SW 1271 (cell line): ENCODE results near the gene CLEC3B.

Source experiments
- DNase-seq, 2 experiments: peaks; one replicate each; lab custom pipeline; 2025; lab: John Stamatoyannopoulos, UW

Gene CLEC3B

DNA sequence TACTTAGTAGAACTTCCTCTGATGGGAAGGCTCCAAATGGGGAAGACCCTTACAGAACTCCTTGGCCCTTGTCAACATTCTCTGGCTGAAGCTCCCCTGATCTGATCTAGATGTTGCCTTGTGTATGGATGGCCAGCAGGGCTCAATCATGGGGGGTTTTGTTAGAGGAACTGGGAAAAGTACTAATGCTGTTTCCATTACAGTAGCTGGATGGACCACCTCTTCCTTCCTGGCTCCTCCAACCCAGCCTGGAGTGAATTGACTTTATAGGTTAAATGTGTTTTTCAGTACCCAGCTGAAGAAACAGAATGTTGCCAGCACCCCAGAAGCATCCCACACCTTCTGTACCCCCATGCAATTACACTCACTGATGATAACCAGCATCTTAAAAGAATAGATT, 22.7 kb upstream of the CLEC3B start:
- no peak for DNase-seq

DNA sequence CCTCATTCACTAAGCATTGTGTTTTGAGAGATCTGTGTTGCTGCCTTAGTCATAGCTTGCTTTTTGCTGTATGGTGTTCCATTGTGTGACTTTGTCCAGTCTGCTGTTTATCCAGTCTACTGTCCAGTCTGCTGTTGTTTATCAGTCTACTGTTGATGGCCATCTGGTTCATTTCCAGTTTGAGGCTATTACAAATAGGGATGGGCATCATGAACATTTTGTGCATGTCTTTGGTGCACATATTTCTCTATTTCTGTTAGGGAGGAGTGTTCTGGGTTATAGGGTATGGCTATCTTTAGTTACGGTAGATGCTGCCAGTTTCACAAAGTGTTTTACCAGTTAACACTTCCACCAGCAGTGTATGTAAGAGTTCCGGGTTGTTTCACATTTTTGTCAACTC, 22.2 kb upstream of the CLEC3B start:
- DNase-seq, result no peak

DNA sequence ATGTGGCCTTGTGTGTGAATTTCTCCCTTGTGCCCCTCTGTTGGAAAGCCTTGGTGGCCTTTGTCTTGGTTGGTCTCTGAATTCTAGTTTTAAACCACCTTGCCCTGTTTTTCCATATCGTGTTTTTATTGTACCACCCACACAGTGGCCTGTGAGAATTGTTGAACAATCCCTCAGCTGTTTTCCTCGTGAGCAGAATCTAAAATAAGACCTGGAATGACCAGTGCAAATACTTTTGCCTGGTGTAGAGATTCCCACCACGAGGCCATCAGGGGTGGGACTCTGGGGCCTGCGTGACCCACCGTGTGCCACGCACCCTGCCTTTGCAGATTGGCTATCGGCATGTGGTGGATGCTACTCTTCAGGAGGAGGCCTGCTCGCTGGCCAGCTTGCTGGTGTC, 19.0 kb upstream of the CLEC3B start:
- DNase-seq, result no peak

DNA sequence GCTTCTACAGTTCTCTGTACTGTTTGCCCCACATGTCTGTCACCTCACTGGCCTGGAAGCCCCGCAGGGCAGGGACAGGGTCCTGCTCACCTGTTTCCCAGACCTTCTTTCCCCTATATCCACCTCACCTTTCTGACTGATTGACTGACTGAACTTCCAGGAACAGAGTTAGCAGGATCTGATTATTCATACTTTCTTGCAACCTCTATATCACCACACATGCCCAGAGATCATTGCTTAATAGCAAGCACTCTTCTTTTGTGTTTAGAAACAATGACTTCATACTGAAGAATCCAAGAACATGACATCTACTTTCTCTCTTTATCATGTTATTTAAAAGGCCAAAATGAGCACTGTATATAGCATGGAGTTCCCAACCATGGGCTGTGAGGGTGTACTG, 18.0 kb upstream of the CLEC3B start:
- no peak for DNase-seq

DNA sequence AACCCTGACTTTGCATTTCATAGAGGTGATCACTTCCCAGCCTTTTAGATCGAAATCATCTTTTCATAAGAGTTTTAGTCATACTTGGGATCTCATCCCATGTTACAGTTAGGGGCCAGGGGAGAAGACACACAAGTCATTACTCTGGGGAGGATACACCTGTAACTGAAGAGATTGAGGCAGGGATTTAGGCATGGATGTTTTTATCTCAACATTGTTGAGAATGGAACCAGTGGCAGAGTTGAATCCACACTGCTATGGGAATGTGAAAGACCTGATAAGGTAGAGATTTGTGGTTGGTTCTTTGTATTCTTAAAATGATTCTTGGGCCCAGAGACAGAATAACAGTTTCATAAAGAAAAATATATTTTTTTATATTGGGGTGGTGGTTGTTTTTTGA, 16.2 kb upstream of the CLEC3B start:
- no peak for DNase-seq

DNA sequence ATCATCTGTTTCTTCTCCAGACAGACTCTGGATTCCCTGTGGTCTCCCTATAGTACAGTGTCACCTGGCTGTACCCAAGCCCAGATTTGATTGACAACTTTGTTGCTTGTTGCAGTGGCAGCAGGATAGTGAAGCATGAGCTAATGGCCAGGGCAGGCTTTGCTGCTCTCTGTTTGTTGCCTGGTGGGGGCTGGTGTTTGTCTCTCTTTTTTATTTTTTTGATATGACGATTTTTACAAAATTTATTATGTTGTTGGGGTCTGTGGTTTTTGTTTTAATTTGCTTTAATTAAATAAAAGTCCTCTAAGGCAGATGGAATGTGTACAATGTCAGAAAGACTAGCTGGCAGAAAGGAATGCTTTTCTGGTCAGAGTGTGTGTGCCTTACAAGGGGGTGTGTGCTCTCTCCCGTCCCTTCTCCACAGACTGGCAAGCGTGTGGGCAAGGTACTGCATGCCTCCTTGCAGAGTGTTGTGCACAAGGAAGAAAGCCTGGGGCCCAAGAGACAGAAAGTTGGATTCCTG, 15.2 kb upstream of the CLEC3B start:
- no peak for DNase-seq

DNA sequence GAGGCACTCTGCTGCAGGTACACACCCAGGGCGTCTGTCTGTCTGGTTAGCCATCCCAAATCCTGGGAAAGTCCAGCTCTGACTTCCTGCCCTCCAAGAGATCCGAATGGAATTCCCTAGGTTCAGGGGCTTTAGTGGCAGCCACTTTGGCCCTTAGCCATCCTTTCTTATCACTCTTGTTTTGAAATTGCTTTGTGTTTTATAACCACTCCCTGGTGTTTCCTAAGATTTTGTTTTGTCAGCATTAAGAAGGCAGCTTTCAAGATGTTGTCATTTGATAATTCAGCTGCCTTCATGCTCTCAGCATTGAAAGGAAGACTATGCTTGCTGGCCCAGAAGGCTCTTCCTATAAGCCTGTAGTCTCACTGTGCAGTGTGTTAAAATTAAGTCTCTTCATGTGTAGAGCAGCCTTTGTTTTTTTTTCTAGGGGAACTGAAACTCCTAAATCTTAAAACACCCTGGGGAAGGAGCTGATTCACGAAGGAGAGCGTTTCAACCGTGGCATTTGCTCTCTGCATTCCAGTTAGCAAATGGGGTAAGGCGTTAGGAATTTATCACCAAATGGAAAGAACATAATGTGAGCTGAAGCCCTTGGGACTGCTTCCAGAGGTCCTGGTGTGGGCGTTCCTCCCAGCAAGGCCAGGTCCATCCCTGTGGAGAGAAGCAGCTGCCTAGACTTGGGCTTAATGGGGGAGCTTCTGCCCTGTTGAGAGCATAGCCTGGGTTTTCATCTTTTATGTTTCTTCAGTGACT, 14.2 kb upstream of the CLEC3B start:
- DNase-seq, result no peak

DNA sequence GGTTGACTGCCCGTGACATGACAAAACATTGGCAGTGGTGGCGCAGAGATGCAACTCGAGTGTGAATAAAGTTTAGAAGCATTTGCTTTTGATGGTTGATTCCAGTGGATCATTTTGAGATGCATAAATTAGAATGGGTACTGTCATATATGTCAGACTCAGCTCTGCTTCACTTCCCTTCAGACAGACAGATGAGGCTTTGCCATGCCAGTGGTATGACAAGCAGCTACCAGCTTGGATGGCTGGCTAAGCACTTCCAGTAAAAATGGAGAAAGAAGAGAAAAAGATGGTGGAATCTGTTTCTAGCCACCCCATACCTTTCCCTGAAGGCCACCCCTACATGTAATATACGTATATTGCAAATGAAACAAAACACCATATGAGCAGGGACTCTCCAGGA, 13.5 kb upstream of the CLEC3B start:
- no peak for DNase-seq

DNA sequence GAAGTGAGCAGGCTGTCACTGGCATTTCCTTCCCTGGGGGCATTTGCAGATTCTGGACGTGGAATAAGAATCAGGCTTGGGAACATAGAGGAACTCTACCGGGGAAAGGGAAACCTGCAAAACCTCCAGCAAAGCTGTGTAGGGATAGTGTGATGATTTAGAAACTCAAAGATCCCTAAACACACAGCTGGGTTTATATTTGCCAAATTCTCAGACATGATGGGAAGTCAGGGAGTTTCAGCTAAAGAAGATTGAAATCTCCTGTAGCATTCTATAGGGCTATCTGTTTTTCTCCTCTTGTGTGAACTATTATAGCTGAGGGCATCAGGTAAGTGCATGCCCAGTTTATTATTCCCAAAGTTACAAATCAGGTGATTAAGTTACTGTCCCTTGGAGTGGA, 9.2 kb upstream of the CLEC3B start:
- no peak for DNase-seq

DNA sequence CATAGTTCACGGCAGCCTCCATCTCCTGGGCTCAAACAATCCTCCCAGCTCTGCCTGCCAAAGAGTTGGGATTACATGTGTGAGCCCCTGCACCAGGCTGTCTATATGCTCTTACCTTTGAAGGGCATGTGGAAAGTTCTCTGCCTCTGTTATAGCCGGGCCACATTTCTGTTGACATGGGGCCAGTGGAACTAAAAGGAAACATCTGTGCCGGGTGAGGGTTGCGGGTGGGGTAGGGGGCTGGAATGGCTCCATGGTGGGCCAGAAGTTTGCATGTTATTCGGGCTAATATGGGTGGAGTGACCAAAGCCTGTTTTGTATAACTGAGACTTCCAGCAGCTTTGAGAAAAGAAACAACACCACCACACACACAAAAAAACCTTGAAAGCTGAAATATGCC, 8.3 kb upstream of the CLEC3B start:
- no peak for DNase-seq

DNA sequence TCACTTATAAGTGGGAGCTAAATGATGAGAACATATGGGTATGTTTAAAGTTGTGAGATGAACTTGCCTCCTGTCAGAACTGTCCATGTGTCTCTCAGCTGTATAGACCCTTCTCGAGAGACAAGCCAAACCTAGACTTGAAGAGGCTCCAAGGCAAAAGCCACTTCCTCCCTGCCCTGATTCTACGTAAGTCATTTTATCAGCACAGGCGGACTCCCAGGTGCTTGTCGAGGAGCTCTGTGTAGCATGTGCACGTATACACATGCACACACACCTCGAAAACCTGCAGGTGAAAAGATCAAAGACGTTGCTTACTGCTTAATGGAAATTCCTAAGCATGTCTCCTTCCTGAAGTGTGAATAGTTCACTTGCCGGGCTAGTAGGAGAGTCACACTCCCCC, 5.6 kb upstream of the CLEC3B start:
- no peak for DNase-seq

DNA sequence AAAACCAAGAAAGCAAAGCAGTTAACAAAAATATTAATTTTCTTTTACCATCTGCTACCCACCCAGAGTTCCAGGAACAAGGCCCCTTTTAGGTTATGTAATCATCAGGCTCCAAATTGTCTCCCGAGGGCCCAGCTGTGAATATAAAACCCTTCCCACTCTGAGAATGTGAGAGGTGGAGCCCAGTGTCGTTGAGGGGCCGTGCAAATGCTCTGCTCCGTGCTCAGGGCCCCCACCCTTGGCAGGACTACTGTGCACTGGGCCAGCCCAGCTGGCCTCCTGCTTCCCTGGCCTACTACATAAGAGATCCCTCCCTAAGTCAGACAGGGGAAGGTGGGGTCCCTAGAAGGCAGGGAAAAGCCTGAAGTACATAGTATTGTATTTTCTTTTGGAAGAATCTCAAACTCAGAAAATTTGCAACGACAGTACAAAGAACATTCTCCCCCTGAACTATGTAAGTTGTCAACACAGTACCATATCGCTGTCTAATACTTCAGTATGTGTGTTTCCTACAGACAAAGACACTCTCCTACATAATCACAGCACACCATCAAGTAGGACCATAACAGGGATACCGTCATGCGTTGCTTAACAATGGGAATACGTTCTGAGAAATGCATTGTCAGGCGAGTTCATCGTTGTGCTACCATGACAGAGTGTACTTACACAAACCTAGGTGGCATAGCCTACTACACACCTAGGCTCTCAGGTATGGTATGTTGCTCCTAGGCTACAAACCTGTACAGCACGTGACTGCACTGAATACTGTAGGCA, 4.4 kb upstream of the CLEC3B start:
- no peak for DNase-seq

DNA sequence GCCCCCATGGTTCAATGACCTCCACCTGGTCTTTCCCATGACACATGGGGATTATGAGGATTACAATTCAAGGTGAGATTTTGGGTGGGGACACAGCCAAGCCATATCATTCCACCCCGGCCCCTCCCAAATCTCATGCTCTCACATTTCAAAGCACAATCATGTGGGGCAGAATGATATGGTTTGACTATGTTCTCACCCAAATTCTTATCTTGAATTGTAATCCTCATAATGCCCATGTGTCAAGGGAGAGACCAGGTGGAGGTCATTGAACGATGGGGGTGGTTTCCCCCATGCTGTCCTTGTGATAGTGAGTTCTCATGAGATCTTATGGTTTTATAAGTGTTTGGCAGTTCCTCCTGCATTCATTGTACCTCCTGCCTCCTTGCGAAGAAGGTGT, 2.4 kb upstream of the CLEC3B start:
- DNase-seq, result no peak

DNA sequence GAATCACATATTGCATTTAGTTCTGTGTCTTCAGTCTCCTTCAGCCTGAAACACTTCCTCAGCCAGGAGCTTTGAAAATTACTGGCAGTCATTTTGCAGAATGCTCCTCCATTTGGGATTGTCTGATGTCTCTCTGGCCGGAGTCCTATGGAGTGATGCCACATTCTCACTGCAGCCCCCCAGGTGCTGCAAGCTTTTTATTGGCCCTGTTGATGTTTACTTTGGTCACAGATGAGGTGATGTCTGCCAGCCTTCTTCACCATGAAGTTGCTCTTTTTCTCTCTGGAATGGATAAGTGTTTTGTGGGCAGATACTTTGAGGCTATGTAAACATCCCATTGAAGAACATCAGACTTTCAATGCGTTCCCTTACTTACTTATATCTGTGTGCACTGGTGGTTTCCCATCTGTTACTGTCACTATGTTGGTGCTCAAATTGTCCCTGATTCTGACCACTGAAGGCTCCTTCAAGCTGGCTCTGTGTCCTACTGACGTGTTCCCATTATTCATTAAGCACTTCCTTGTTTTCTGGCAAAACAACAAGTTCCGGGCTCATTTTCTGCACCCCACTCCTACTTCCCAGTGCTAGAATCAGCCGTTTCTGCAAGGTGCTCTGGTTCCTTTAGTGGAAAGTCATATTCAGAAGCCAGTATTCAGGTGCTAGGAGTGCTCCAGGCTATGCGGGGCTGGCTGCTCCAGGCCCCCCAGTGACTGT, 1.4 kb upstream of the CLEC3B start:
- DNase-seq, result no peak

DNA sequence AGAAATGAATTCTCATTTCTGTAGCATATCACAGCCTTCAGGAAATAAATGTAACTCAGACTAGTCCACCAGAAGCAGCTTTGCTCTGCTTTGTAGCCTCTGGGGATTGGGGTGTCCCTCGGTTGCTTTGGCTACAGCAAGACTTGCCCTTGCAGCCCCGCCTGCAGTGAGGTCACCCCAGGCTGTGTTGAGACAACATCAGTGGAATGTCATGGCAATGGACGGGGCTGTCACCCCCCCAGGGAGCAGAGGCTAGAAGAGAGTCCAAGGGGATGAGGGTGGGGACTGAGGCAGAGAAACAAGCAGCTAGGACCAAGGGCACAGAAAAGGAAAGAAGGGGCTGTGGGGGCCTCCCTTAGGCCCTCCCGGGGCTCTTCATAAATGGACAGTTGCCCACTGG, 854 bp downstream of the CLEC3B start:
- DNase-seq, result no peak

DNA sequence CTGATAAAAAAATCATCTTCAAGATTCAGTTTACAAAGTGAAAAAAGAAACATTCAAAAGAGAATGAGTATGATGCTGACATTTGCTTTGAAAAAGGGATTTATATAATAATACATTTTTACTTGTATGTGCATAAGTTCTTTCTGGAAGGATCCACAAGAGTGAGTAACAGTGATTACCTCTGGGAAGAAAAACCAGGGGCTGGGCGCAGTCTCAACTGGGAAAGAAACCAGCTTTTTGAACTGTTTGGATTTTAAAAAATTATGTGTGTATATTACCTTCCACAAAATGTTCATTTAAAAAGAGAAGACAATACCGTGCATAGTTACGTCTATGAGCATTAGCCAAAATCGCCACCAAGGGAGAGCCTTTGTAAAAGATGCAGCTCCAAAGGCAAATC, 1.3 kb downstream of the CLEC3B start:
- DNase-seq, result no peak

DNA sequence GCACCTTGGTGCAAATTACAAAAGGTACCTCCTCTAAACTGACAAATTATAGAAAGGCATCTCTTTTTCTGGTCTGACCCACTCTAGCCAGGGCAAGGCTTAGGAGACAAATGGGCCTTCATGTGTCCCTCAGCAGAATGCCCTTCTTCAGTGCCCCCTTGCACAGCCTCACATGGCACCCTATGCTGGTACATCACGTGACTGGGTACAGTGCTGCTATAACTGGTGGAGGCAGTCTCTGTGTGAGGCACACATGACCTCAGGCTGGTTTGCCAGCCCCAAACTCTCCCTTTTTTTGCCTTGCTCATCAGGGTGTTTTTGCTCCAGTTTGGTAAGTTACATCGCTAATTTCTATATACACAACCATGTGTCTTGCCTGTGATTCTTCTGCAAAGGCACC, 3.1 kb downstream of the CLEC3B start:
- no peak for DNase-seq

DNA sequence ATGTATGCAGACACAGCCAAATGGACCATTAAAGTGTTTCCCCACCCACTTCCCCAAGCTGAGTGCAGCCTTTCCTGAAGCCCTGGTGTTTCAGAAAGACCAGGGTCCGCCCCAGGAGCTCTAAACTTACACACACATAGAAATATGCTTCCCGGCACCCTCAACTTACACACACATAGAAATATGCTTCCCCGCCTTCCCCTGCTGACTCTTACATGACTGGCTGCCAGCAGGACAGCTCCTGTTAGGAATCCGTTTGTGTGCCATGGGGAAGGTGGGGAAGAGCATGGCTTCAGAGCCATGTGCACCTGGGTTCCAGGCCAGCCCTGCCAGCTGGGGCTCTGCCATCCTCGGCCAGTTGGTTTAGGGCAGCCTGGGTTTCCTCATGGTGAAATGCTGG, 3.6 kb downstream of the CLEC3B start:
- no peak for DNase-seq

DNA sequence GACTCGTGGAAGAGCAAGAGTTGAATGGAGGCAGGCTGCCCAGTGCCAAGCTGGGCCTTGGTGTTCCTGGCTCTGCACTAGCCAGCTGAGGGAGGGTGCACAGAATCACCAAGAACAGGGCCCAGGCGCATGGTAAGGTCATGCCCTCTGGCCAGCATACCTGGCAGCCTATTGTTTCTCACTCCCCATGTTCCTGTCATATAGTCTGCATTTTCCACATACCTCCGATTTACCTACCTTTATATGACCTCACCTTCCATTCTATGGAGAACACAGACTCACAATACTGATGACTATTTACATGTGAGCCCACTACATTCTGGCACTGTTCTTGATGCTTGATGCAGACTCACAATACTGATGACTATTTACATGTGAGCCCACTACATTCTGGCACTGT, 5.4 kb downstream of the CLEC3B start:
- DNase-seq, result no peak

DNA sequence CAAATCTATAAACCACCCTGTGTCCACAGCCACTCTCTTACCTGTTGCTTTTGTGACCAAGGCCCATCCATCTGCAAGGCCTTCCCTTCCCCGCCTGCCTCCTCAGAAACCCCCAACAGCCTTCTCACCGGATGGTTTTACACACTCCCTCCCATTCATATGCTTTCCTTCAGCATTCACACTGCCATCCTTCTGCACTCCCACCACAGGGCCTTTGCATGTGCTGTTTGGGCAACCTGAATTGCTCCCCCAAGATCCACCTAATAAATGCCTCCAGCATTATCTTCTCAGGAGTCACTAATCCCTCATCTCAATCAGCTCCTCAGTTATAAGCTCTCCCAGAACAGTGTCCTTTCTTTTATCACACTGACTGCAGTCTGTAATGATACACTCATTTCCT, 6.0 kb downstream of the CLEC3B start:
- no peak for DNase-seq

DNA sequence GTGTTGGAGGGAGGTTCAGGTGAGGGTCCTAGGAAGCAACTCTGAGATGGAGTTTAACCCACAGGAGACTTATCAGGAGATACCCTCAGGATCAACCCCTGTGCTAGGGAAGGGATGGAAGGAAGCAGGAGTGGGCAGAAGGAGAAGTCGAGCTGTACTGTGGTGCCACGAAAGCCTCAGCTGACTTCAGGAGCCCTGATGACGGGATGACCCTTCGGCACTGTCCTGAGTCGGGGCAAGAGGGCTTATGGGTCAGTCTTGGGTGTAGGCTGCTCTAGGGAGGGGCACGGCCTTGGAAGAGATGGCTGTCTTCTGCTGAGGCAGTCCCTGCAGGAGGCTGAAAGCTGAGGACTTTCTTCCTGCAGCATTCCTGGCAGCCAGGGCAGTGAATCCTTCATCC, 7.7 kb downstream of the CLEC3B start:
- DNase-seq, result no peak

DNA sequence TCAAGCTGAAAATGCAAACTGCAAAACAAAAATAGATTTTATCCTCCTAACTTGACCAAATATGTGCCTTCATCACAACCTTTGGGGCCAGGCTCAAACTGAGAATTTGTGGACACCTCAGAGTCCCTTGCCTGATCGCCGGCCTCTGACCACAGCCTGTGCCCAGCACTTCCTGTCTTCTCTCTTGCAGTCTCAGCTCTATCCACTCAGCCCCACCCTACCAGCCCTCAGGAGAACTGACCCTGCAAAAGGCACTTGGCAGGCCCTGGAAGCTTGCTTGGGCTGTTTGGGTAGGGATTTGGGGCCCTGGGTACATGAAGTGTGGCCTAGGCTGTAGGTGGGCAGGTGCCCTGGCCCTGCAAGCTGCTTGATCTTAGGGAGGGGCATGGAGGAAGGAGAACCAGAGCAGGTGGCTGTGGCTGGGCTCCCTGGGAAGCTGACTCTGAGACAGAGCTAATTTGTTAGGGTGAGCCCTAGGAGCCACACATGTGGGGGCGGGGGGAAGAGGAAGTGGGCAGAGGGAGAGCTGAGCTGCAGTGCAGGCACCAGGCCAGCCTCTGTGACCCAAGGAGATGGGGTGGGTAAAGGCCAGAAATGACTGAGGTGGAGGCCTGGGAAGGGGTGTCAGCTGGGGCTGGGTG, 8.6 kb downstream of the CLEC3B start:
- no peak for DNase-seq
